OCI-LY7 (cell line): ENCODE results near the gene UGP2.

Experiments used
- CTCF ChIP-seq: fragments of 200-600 bp; sonication (generic); conservative IDR thresholded peaks from 2 replicates; pipeline ENCODE4 v1.5.1; 2014; ENCODE audit warnings: mild to moderate bottlenecking, antibody characterized with exemption, low read length, moderate library complexity, mixed read lengths
- EZH2phosphoT487 ChIP-seq: fragments of 200-600 bp; sonication (generic); IDR thresholded peaks from 2 replicates; pipeline ENCODE4 v1.6.1; 2018; ENCODE audit warnings: low read depth, borderline replicate concordance, mild to moderate bottlenecking, mixed run types, antibody characterized with exemption, low read length, moderate library complexity, mixed read lengths

- TF ChIP-seq CTCF, result no peak
- TF ChIP-seq EZH2phosphoT487, result no peak
Observed at GRCh38 chr2:63818271-63818670, 23.4 kb upstream of the UGP2 start.
